Aorta (tissue), 5 donors: ENCODE data around the gene KCTD8. TPM values are rescaled to one million over a fixed set of nuclear protein-coding genes. Genes with fewer than 3 reads are reported as not detected.

ENCODE experiments used
- ATAC-seq: fragments of 200-7000 bp; cut with Tn5 transposase; one replicate; pipeline ENCODE4 v1.9.1; 2022; ENCODE audit warnings: moderate library complexity; ENCODE audit not compliant: low FRiP score
- DNase-seq, 2 donors: peaks; one replicate each; pipeline ENCODE4 v3.0.0-alpha.2; 2020
- H3K27ac ChIP-seq, 2 donors: one replicate each; pipeline ENCODE4 v1.5.1; 2013; ENCODE audit warnings: low read length in 2 of 2, mild to moderate bottlenecking in 2 of 2, moderate library complexity in 2 of 2, control low read depth in 1 of 2, inconsistent platforms in 1 of 2, low read depth in 1 of 2
- H3K27me3 ChIP-seq, 2 donors: one replicate each; pipeline ENCODE4 v1.6.1; 2013; ENCODE audit warnings: control low read depth in 1 of 2, low read length in 1 of 2, mild to moderate bottlenecking in 1 of 2, moderate library complexity in 1 of 2; ENCODE audit not compliant: insufficient read depth in 2 of 2, control insufficient read depth in 1 of 2
- H3K36me3 ChIP-seq, 2 donors: one replicate each; pipeline ENCODE4 v1.6.1; 2013; ENCODE audit warnings: control low read depth in 1 of 2, low read length in 1 of 2, mild to moderate bottlenecking in 1 of 2; ENCODE audit not compliant: insufficient read depth in 2 of 2, control insufficient read depth in 1 of 2
- H3K4me1 ChIP-seq, 2 donors: one replicate each; pipeline ENCODE4 v1.6.1; 2013; ENCODE audit warnings: low read length in 2 of 2, control low read depth in 1 of 2, mild to moderate bottlenecking in 1 of 2, moderate library complexity in 1 of 2; ENCODE audit not compliant: insufficient read depth in 2 of 2, control insufficient read depth in 1 of 2
- H3K4me3 ChIP-seq, 2 donors: one replicate each; pipeline ENCODE4 v1.5.1; 2013; ENCODE audit warnings: low read length in 2 of 2, control low read depth in 1 of 2, mild to moderate bottlenecking in 1 of 2
- H3K9me3 ChIP-seq: one replicate; pipeline ENCODE4 v1.6.1; 2013; ENCODE audit warnings: mild to moderate bottlenecking, low read length; ENCODE audit not compliant: control insufficient read depth
- WGBS, 2 donors: extraction: QIAGEN DNeasy Blood & Tissue Kit; methylation state at CpG; one replicate each; pipeline ENCODE4 v1.1.7; 2013; 5-methylcytosine and 5-hydroxymethylcytosine counted together
- intact Hi-C, 2 donors: fragments of 100-400 bp; cut with DNase I; formaldehyde crosslinking; loops; one replicate each; pipeline versions ENCODE4 v1.14.2 to v1.15.0; 2022
- polyA plus RNA-seq, 2 donors: library from polyadenylated mRNA; stranded (reverse); fragments of 200-250 nt; gene quantifications; one replicate each; pipeline ENCODE4 v1.2.3, GENCODE V29; 2013
- total RNA-seq, 2 donors: library from RNA; stranded (reverse); fragmentation: NEBNext Ultra II Directional; extraction: Animal tissue kit (Norgen Biotek cat#: 25700); gene quantifications; one replicate each; pipeline ENCODE4 v1.2.1, GENCODE V29; 2021
- donor health status: healthy with polysubstance abuse.
- donor health status: Bipolar disorder and iron deficiency.
- donor health status: DM: no; HTN: no; CAD: no.
- donor health status: DM: no; HTN: no; CAD: no.
- donor health status: DM: yes; HTN: yes; CAD: no.

KCTD8 gene
- total and polyA plus RNA-seq, 4 donors: 0.15 to 4.8 (median 0.75) TPM; not detected in 1

- H3K4me3 ChIP-seq: no peak overlapping the region
- no peaks in the 10 kb centered on the region for H3K36me3 ChIP-seq
- no peak for ATAC-seq
- intact Hi-C loops: no loop called here
- 54 to 61% methylated on average over 3 of the region's 3 CpGs for WGBS, 2 donors
- H3K9me3 ChIP-seq: no peaks in the 10 kb centered on the region
- H3K4me1 ChIP-seq: no peaks in the 10 kb centered on the region
- no peaks in the 10 kb centered on the region for H3K27me3 ChIP-seq
- DNase-seq: no peak
- H3K27ac ChIP-seq: no peak overlapping the region
Observed at GRCh38 chr4:44368413-44369167, 80.0 kb downstream of the KCTD8 start.

GRCh38 chr4:44354172-44354571, 94.4 kb downstream of the KCTD8 start:
- no peaks in the 10 kb centered on the region for H3K9me3 ChIP-seq

GRCh38 chr4:44351069-44351468, 97.5 kb downstream of the KCTD8 start:
- ATAC-seq (no peak), DNase-seq (no peak)
- intact Hi-C loops: no loop called here
- Histone ChIP-seq H3K36me3 (no peaks in the 10 kb centered on the region), H3K4me1 (no peaks in the 10 kb centered on the region), H3K27me3 (no peaks in the 10 kb centered on the region), H3K27ac (no peak overlapping the region), H3K4me3 (no peak overlapping the region), H3K9me3 (no peaks in the 10 kb centered on the region)
- WGBS, 2 donors: 59 to 64% methylated on average over 3 of the region's 3 CpGs

More at GRCh38 chr4:44354172-44354571, 94.4 kb downstream of the KCTD8 start:
- no peaks in the 10 kb centered on the region for H3K36me3 ChIP-seq
- H3K27me3 ChIP-seq: no peaks in the 10 kb centered on the region
- intact Hi-C loops: no loop called here
- H3K27ac ChIP-seq: no peak overlapping the region
- no peak overlapping the region for H3K4me3 ChIP-seq
- DNase-seq (no peak), ATAC-seq (no peak)
- H3K4me1 ChIP-seq: no peaks in the 10 kb centered on the region
- WGBS, 2 donors: 85 to 88% methylated on average over 3 of the region's 3 CpGs

GRCh38 chr4:44342800-44343199, 105.8 kb downstream of the KCTD8 start:
- H3K27me3 ChIP-seq: no peaks in the 10 kb centered on the region
- no peak overlapping the region for H3K4me3 ChIP-seq
- intact Hi-C loops: no loop called here
- DNase-seq (no peak), ATAC-seq (no peak)
- no peak overlapping the region for H3K27ac ChIP-seq
- H3K36me3 ChIP-seq: no peaks in the 10 kb centered on the region
- H3K9me3 ChIP-seq: no peaks in the 10 kb centered on the region
- 43 to 52% methylated on average over 1 of the region's 1 CpG for WGBS, 2 donors
- no peaks in the 10 kb centered on the region for H3K4me1 ChIP-seq

GRCh38 chr4:44326741-44327140, 121.9 kb downstream of the KCTD8 start:
- DNase-seq (no peak), ATAC-seq (no peak)
- H3K4me1 ChIP-seq: no peaks in the 10 kb centered on the region
- H3K36me3 ChIP-seq: no peaks in the 10 kb centered on the region
- no peaks in the 10 kb centered on the region for H3K27me3 ChIP-seq
- H3K4me3 ChIP-seq: no peak overlapping the region
- no peak overlapping the region for H3K27ac ChIP-seq
- 29 to 35% methylated on average over 2 of the region's 2 CpGs for WGBS, 2 donors
- H3K9me3 ChIP-seq: no peaks in the 10 kb centered on the region
- intact Hi-C loops: no loop called here

GRCh38 chr4:44320833-44321232, 127.8 kb downstream of the KCTD8 start:
- Histone ChIP-seq H3K27me3 (no peaks in the 10 kb centered on the region), H3K9me3 (no peaks in the 10 kb centered on the region), H3K27ac (no peak overlapping the region), H3K4me1 (no peaks in the 10 kb centered on the region), H3K4me3 (no peak overlapping the region), H3K36me3 (no peaks in the 10 kb centered on the region)
- no peak for DNase-seq
- WGBS, 2 donors: 37 to 41% methylated on average over 2 of the region's 2 CpGs
- intact Hi-C loops: no loop called here
- ATAC-seq: no peak

- Histone ChIP-seq H3K27ac (no peak overlapping the region), H3K9me3 (no peaks in the 10 kb centered on the region), H3K4me3 (no peak overlapping the region), H3K27me3 (no peaks in the 10 kb centered on the region), H3K36me3 (no peaks in the 10 kb centered on the region), H3K4me1 (no peaks in the 10 kb centered on the region)
- 83 to 84% methylated on average over 3 of the region's 3 CpGs for WGBS, 2 donors
- intact Hi-C loops: no loop called here
- ATAC-seq (no peak), DNase-seq (no peak)
Observed at GRCh38 chr4:44319129-44319528, 129.5 kb downstream of the KCTD8 start.

GRCh38 chr4:44313702-44314101, 134.9 kb downstream of the KCTD8 start:
- 44 to 54% methylated on average over 1 of the region's 1 CpG for WGBS, 2 donors
- Histone ChIP-seq H3K36me3 (no peaks in the 10 kb centered on the region), H3K27ac (no peak overlapping the region), H3K27me3 (no peaks in the 10 kb centered on the region), H3K9me3 (peaks cover 2% of the 10 kb centered on the region), H3K4me1 (no peaks in the 10 kb centered on the region), H3K4me3 (no peak overlapping the region)
- ATAC-seq (no peak), DNase-seq (no peak)
- intact Hi-C loops: no loop called here

GRCh38 chr4:44287505-44287904, 161.1 kb downstream of the KCTD8 start:
- Histone ChIP-seq H3K4me1 (no peaks in the 10 kb centered on the region), H3K36me3 (no peaks in the 10 kb centered on the region), H3K9me3 (no peaks in the 10 kb centered on the region), H3K4me3 (no peak overlapping the region), H3K27me3 (no peaks in the 10 kb centered on the region), H3K27ac (no peak overlapping the region)
- WGBS, 2 donors: 47 to 55% methylated on average over 1 of the region's 1 CpG
- DNase-seq (no peak), ATAC-seq (no peak)
- intact Hi-C loops: no loop called here
